ENCODE results near the gene PAQR9. TPM values are rescaled to one million over a fixed set of nuclear protein-coding genes. Genes with fewer than 3 reads are reported as not detected.

PAQR9 gene
- total and polyA plus RNA-seq, 2 donors (not counting 3 experiments of a cell fraction or from before 2014, with no cell fraction given), result not detected

- TF ChIP-seq JUN (IDR thresholded peaks at IDR 0.05; ENCODE audit: borderline replicate concordance, insufficient read depth, insufficient read length, low read depth) (no peak), FOS (IDR thresholded peaks at IDR 0.05; ENCODE audit: borderline replicate concordance, insufficient read depth, low read length) (no peak), POLR2A (IDR thresholded peaks at IDR 0.05; ENCODE audit: low read depth, low read length) (no peak)
- Histone ChIP-seq H3K36me3 (ENCODE audit: control insufficient read depth in 2 of 2, extremely low read depth in 1 of 2, insufficient read depth in 2 of 2, low read length in 2 of 2) (no peaks in the 10 kb centered on the region), H3K9me3 (replicated peaks; ENCODE audit: control insufficient read depth, insufficient read depth, low read length) (no peaks in the 10 kb centered on the region), H4K20me1 (replicated peaks; ENCODE audit: control insufficient read depth, extremely low read depth, insufficient read depth, low read length) (no peaks in the 10 kb centered on the region), H3K79me2 (ENCODE audit: control insufficient read depth, insufficient read depth, low read length) (no peaks in the 10 kb centered on the region), H3K27ac (ENCODE audit: insufficient read depth, low read depth, low read length) (no peak overlapping the region), H3K4me1 (ENCODE audit: control insufficient read depth, extremely low read depth, insufficient read depth, low read length) (no peaks in the 10 kb centered on the region), H3K4me3 (replicated peaks in 1 of 3; ENCODE audit: insufficient read depth in 1 of 3, low read depth in 1 of 3, low read length in 3 of 3) (no peak overlapping the region), H3K9me1 (replicated peaks; ENCODE audit: control insufficient read depth, extremely low read depth, insufficient read depth, low read length) (no peaks in the 10 kb centered on the region), H2AFZ (ENCODE audit: low read depth, low read length) (no peak overlapping the region), H3K27me3 (ENCODE audit: control insufficient read depth in 2 of 2, insufficient read depth in 2 of 2, low read length in 2 of 2) (peaks cover 22 to 37% of the 10 kb centered on the region in 2 experiments), H3K4me2 (ENCODE audit: insufficient read depth, low read length) (no peak overlapping the region), H3K9ac (replicated peaks; ENCODE audit: extremely low read depth, insufficient read depth, low read length) (no peak overlapping the region)
- intact Hi-C loops (cut with micrococcal nuclease), result no loop called here
- dilution Hi-C loops (cut with MboI; ENCODE audit: extremely low pct_ligation_motif_present, low sequenced_read_pairs), result no loop called here
- DNase-seq (ENCODE audit: low read depth, low spot score) (no peak), FAIRE-seq (no peak)
- ChIA-PET POLR2A (no interaction called here), CTCF (interaction anchor here (1.6 kb wide), 1 partner anchor 112 kb away, joined by 3 read pairs; no protein-coding TSS in a partner anchor)
- BruUV-seq (replicated peaks), result no TSS peak
Measured at GRCh38 chr3:142941373-142942123, 21.9 kb downstream of the PAQR9 start.

- intact Hi-C loops (cut with micrococcal nuclease), result no loop called here
- Histone ChIP-seq H3K36me3 (ENCODE audit: control insufficient read depth in 2 of 2, extremely low read depth in 1 of 2, insufficient read depth in 2 of 2, low read length in 2 of 2) (no peaks in the 10 kb centered on the region), H3K4me3 (replicated peaks in 1 of 3; ENCODE audit: insufficient read depth in 1 of 3, low read depth in 1 of 3, low read length in 3 of 3) (no peak overlapping the region), H3K4me2 (ENCODE audit: insufficient read depth, low read length) (no peak overlapping the region), H3K27me3 (ENCODE audit: control insufficient read depth in 2 of 2, insufficient read depth in 2 of 2, low read length in 2 of 2) (peaks cover 12 to 28% of the 10 kb centered on the region in 2 experiments), H2AFZ (ENCODE audit: low read depth, low read length) (no peak overlapping the region), H4K20me1 (replicated peaks; ENCODE audit: control insufficient read depth, extremely low read depth, insufficient read depth, low read length) (no peaks in the 10 kb centered on the region), H3K79me2 (ENCODE audit: control insufficient read depth, insufficient read depth, low read length) (no peaks in the 10 kb centered on the region), H3K9me3 (replicated peaks; ENCODE audit: control insufficient read depth, insufficient read depth, low read length) (no peaks in the 10 kb centered on the region), H3K4me1 (ENCODE audit: control insufficient read depth, extremely low read depth, insufficient read depth, low read length) (no peaks in the 10 kb centered on the region), H3K27ac (ENCODE audit: insufficient read depth, low read depth, low read length) (no peak overlapping the region), H3K9ac (replicated peaks; ENCODE audit: extremely low read depth, insufficient read depth, low read length) (no peak overlapping the region), H3K9me1 (replicated peaks; ENCODE audit: control insufficient read depth, extremely low read depth, insufficient read depth, low read length) (no peaks in the 10 kb centered on the region)
- FAIRE-seq (no peak), DNase-seq (ENCODE audit: low read depth, low spot score) (no peak)
- ChIA-PET POLR2A (no interaction called here), CTCF (interaction anchor here (1.6 to 1.9 kb wide), 2 partner anchors 8 to 14 kb away, joined by 3 to 4 read pairs; no protein-coding TSS in a partner anchor)
- TF ChIP-seq JUN (IDR thresholded peaks at IDR 0.05; ENCODE audit: borderline replicate concordance, insufficient read depth, insufficient read length, low read depth) (no peak), MAX (IDR thresholded peaks at IDR 0.05; ENCODE audit: insufficient read depth, insufficient read length) (no peak), FOS (IDR thresholded peaks at IDR 0.05; ENCODE audit: borderline replicate concordance, insufficient read depth, low read length) (no peak), CTCF (IDR thresholded peaks at IDR 0.05; ENCODE audit: extremely low read depth in 1 of 2, insufficient read depth in 1 of 2, low read depth in 1 of 2, low read length in 2 of 2) (no peak), GATA2 (IDR thresholded peaks at IDR 0.05; ENCODE audit: insufficient read depth, insufficient read length, low read depth, low read length) (no peak), POLR2A (IDR thresholded peaks at IDR 0.05; ENCODE audit: low read depth, low read length) (no peak), EZH2 (IDR thresholded peaks at IDR 0.05; ENCODE audit: borderline replicate concordance, low read depth, low read length, severe bottlenecking) (no peak), MYC (IDR thresholded peaks at IDR 0.05; ENCODE audit: low read depth, low read length) (no peak), POLR2AphosphoS5 (IDR thresholded peaks at IDR 0.05; ENCODE audit: insufficient read depth, low read depth, low read length) (no peak)
- dilution Hi-C loops (cut with MboI; ENCODE audit: extremely low pct_ligation_motif_present, low sequenced_read_pairs), result no loop called here
- no TSS peak for BruUV-seq (replicated peaks)
Measured at GRCh38 chr3:142940472-142940871, 23.0 kb downstream of the PAQR9 start.

Data from endothelial cell of umbilical vein (primary cell).